ENCODE data around the gene CXXC5.
"Not testable (repeated sequence)": the region's sequence is repeated elsewhere in the genome, so short reads cannot be mapped to it uniquely, and the experiment has no call there.

CXXC5 gene

GRCh38 chr5:139719970-139720369 is 71.8 kb downstream of the CXXC5 start:
- FAIRE-seq: not testable (repeated sequence)

- no peak for FAIRE-seq
These were observed 75.9 kb downstream of the CXXC5 start for GRCh38 chr5:139723986-139724587.

- no peak for FAIRE-seq
These were observed 77.1 kb downstream of the CXXC5 start for GRCh38 chr5:139725073-139725830.

GRCh38 chr5:139726248-139726647 is 78.1 kb downstream of the CXXC5 start:
- no peak for FAIRE-seq

- not testable (repeated sequence) for FAIRE-seq
These were observed 79.5 kb downstream of the CXXC5 start for GRCh38 chr5:139727615-139728014.

- FAIRE-seq: no peak
These were observed 83.1 kb downstream of the CXXC5 start for GRCh38 chr5:139731281-139731680.

GRCh38 chr5:139732019-139732418 is 83.9 kb downstream of the CXXC5 start:
- FAIRE-seq: no peak

- no peak for FAIRE-seq
These were observed 85.0 kb downstream of the CXXC5 start for GRCh38 chr5:139733010-139733688.
